Adrenal gland (tissue), 12 donors: Measurements from ENCODE around the gene MAP3K6. TPM values are rescaled to one million over a fixed set of nuclear protein-coding genes. Genes with fewer than 3 reads are reported as not detected.

Experiments used
- DNase-seq, 7 donors: peaks; one replicate each; pipeline ENCODE4 v3.0.0-alpha.2; 2019 to 2020
- H3K27ac ChIP-seq, 5 donors: fragments of 200-600 bp; sonication (generic) in 4 of 5; 1 replicate in 3 of 5; 2 replicates in 2 of 5; pipeline versions ENCODE4 v1.5.1 to v1.8.0; 2016 to 2020; ENCODE audit warnings: mild to moderate bottlenecking in 1 of 5
- H3K27me3 ChIP-seq: fragments of 200-600 bp; 2 replicates; pipeline ENCODE4 v1.8.0; 2021
- H3K36me3 ChIP-seq, 2 donors: fragments of 200-600 bp; replicated peaks in 1 of 2; 1 replicate in 1 of 2; 2 replicates in 1 of 2; pipeline versions ENCODE4 v1.5.1 to v1.8.0; 2018 to 2022
- H3K4me1 ChIP-seq, 2 donors: fragments of 200-600 bp; replicated peaks in 1 of 2; 1 replicate in 1 of 2; 2 replicates in 1 of 2; pipeline versions ENCODE4 v1.5.1 to v1.8.0; 2018 to 2021
- H3K4me3 ChIP-seq, 4 donors: fragments of 200-600 bp; sonication (generic) in 3 of 4; one replicate each; pipeline ENCODE4 v1.5.1; 2016 to 2018
- H3K9me3 ChIP-seq, 3 donors: fragments of 200-600 bp; sonication (generic) in 1 of 3; replicated peaks in 1 of 3; 1 replicate in 2 of 3; 2 replicates in 1 of 3; pipeline versions ENCODE4 v1.5.1 to v1.8.0; 2016 to 2021
- CTCF ChIP-seq, 6 experiments: fragments of 450-650 bp in 4 of 6; fragments of 200-600 bp in 2 of 6; sonication (generic) in 1 of 6; IDR thresholded peaks; 1 replicate in 5 of 6; 2 replicates in 1 of 6; pipeline versions ENCODE4 v1.5.1 to v1.8.0; 2016 to 2021; ENCODE audit warnings: antibody characterized with exemption in 6 of 6, mild to moderate bottlenecking in 2 of 6, moderate library complexity in 1 of 6
- POLR2A ChIP-seq, 2 donors: fragments of 450-650 bp; IDR thresholded peaks; one replicate each; pipeline ENCODE4 v1.6.1; 2017; ENCODE audit warnings: antibody characterized with exemption in 2 of 2, mild to moderate bottlenecking in 2 of 2, moderate library complexity in 1 of 2
- WGBS, 4 donors: extraction: QIAGEN DNeasy Blood & Tissue Kit in 2 of 4; methylation state at CpG; one replicate each; pipeline versions ENCODE4 v1.1.5 to v1.1.7; 2013 to 2017; 5-methylcytosine and 5-hydroxymethylcytosine counted together
- intact Hi-C, 2 donors: fragments of 100-400 bp; cut with DNase I; formaldehyde crosslinking; loops; one replicate each; pipeline versions ENCODE4 v1.14.1 to v1.15.0; 2022 to 2023
- polyA plus RNA-seq, 3 donors: library from polyadenylated mRNA; stranded (reverse); fragments of 200-250 nt in 2 of 3; fragments of 350-450 nt in 1 of 3; fragmentation: Illumina TruSeq in 1 of 3; extraction: RNeasy Lipid Tissue Mini Kit (QIAGEN cat#74804) in 1 of 3; gene quantifications; one replicate each; pipeline ENCODE4 v1.2.3, GENCODE V29; 2013 to 2014
- small RNA-seq, 2 donors: library from RNA; depleted of rRNA; stranded (forward); fragments of <200 nt; gene quantifications; one replicate each; pipeline ENCODE3, GENCODE V24; 2016
- total RNA-seq, 9 donors: library from RNA; depleted of rRNA in 4 of 9; stranded (reverse); fragments of >200 nt in 4 of 9; fragments of 120-200 nt in 1 of 9; fragmentation: NEBNext Ultra II Directional in 1 of 9; extraction: Animal tissue kit (Norgen Biotek cat#: 25700) in 1 of 9; gene quantifications; one replicate each; pipeline versions ENCODE4 v1.1.0 to v1.2.4, GENCODE V29; 2013 to 2023
- donor health status: healthy with polysubstance abuse.
- donor health status: Bipolar disorder and iron deficiency.
- donor health status: DM: yes; HTN: yes; CAD: no.
- donor health status: DM: no; HTN: no; CAD: no.
- donor health status: DM: no; HTN: no; CAD: no.
- donor health status: DM: yes; HTN: yes; CAD: no.

The MAP3K6 gene
- total and polyA plus RNA-seq, 12 donors: 6.5 to 136 (median 26.6) TPM

- no peak for DNase-seq
- Histone ChIP-seq H3K4me3 (no peak overlapping the region), H3K27me3 (no peaks in the 10 kb centered on the region), H3K27ac (peak overlapping the region in 1 of 5 donors; percentile 21), H3K9me3 (no peaks in the 10 kb centered on the region), H3K36me3 (peaks cover 0 to 20% of the 10 kb centered on the region in 2 donors), H3K4me1 (no peaks in the 10 kb centered on the region)
- intact Hi-C loops: loop anchor here (10.0 kb wide), 2 partner anchors 47 to 307 kb away; no protein-coding TSS in a partner anchor
- WGBS, 4 donors: 79 to 88% (median 86%) methylated on average over 6 of the region's 6 CpGs
- no peak for TF ChIP-seq POLR2A (IDR thresholded peaks at IDR 0.05)
- TF ChIP-seq CTCF (IDR thresholded peaks at IDR 0.05): no peak
Observed at GRCh38 chr1:27307874-27308598, 58.7 kb downstream of the MAP3K6 start.

- Histone ChIP-seq H3K27me3 (no peaks in the 10 kb centered on the region), H3K27ac (peak overlapping the region in 1 of 5 donors; percentile 21), H3K9me3 (no peaks in the 10 kb centered on the region), H3K36me3 (peaks cover 0 to 22% of the 10 kb centered on the region in 2 donors), H3K4me1 (no peaks in the 10 kb centered on the region), H3K4me3 (no peak overlapping the region)
- TF ChIP-seq CTCF (IDR thresholded peaks at IDR 0.05) (no peak), POLR2A (IDR thresholded peaks at IDR 0.05) (no peak)
- 84 to 88% (median 86%) methylated on average over 8 to 11 of the region's 11 CpGs for WGBS, 4 donors
- DNase-seq: no peak
- intact Hi-C loops: loop anchor here (10.0 kb wide), 2 partner anchors 48 to 308 kb away; no protein-coding TSS in a partner anchor
Observed at GRCh38 chr1:27306892-27307761, 59.6 kb downstream of the MAP3K6 start.

GRCh38 chr1:27306071-27306470 lies 60.7 kb downstream of the MAP3K6 start:
- Histone ChIP-seq H3K27ac (no peak overlapping the region), H3K4me3 (no peak overlapping the region), H3K9me3 (no peaks in the 10 kb centered on the region), H3K4me1 (peaks cover 0 to 2% of the 10 kb centered on the region in 2 donors), H3K36me3 (peaks cover 0 to 32% of the 10 kb centered on the region in 2 donors), H3K27me3 (no peaks in the 10 kb centered on the region)
- TF ChIP-seq POLR2A (IDR thresholded peaks at IDR 0.05): no peak
- no peak for TF ChIP-seq CTCF (IDR thresholded peaks at IDR 0.05)
- intact Hi-C loops: loop anchor here (10.0 kb wide), 2 partner anchors 49 to 309 kb away; no protein-coding TSS in a partner anchor
- DNase-seq: no peak
- 86 to 92% (median 87%) methylated on average over 5 to 11 of the region's 11 CpGs for WGBS, 4 donors

Small RNA genes within 50 kb of the gene (small RNA-seq; reads per million reads assigned to genes)
- gene RNU6-48P: 0 to 0.12 reads per million in 2 donors

Other genes starting within 250 kb of the MAP3K6 start
- 10 to 100 TPM in 8 of 9 donors, 1 to 10 TPM in 1; 3.1 to 44.0 (median 27.5) TPM for gene SLC9A1, start 211.8 kb downstream of the MAP3K6 start, total RNA-seq
- 10 to 100 TPM; 16.3 to 49.0 (median 30.0) TPM for gene SLC9A1, start 211.8 kb downstream of the MAP3K6 start, polyA plus RNA-seq
- 10 to 100 TPM; 18.1 to 66.6 (median 52.5) TPM for gene WDTC1, start 132.3 kb downstream of the MAP3K6 start, total RNA-seq
- gene WDTC1, start 132.3 kb downstream of the MAP3K6 start, polyA plus RNA-seq: 10 to 100 TPM; 14.7 to 30.2 (median 21.5) TPM
- 10 to 100 TPM; 30.7 to 63.5 (median 49.8) TPM for gene TMEM222, start 44.8 kb downstream of the MAP3K6 start, total RNA-seq
- gene TMEM222, start 44.8 kb downstream of the MAP3K6 start, polyA plus RNA-seq: 10 to 100 TPM; 38.8 to 73.2 (median 66.8) TPM
- gene SYTL1, start 24.9 kb downstream of the MAP3K6 start, total RNA-seq: 1 to 10 TPM in 3 of 9 donors, under 1 TPM in 5, not detected in 1; 0.22 to 2.0 (median 0.91) TPM
- 10 to 100 TPM in 1 of 3 donors, 1 to 10 TPM in 1, not detected in 1; 3.0 to 10.9 TPM for gene SYTL1, start 24.9 kb downstream of the MAP3K6 start, polyA plus RNA-seq
- 10 to 100 TPM in 8 of 9 donors, 1 to 10 TPM in 1; 6.3 to 83.3 (median 40.8) TPM for gene FCN3, start 7.9 kb upstream of the MAP3K6 start, total RNA-seq
- gene FCN3, start 7.9 kb upstream of the MAP3K6 start, polyA plus RNA-seq: 10 to 100 TPM; 17.0 to 72.8 (median 23.2) TPM
- 1 to 10 TPM in 1 of 9 donors, under 1 TPM in 3, not detected in 5; 0.11 to 2.6 (median 0.41) TPM for gene CD164L2, start 16.4 kb upstream of the MAP3K6 start, total RNA-seq
- under 1 TPM in 2 of 3 donors, not detected in 1; 0.13 to 0.16 TPM for gene CD164L2, start 16.4 kb upstream of the MAP3K6 start, polyA plus RNA-seq
- 1 to 10 TPM in 2 of 9 donors, under 1 TPM in 2, not detected in 5; 0.17 to 2.0 (median 0.66) TPM for gene GPR3, start 25.7 kb upstream of the MAP3K6 start, total RNA-seq
- gene GPR3, start 25.7 kb upstream of the MAP3K6 start, polyA plus RNA-seq: 1 to 10 TPM in 1 of 3 donors, under 1 TPM in 2; 0.40 to 1.0 (median 0.64) TPM
- 100 to 1,000 TPM in 4 of 9 donors, 10 to 100 TPM in 5; 17.4 to 159 (median 70.0) TPM for gene WASF2, start 123.2 kb upstream of the MAP3K6 start, total RNA-seq
- 10 to 100 TPM; 18.9 to 94.6 (median 29.0) TPM for gene WASF2, start 123.2 kb upstream of the MAP3K6 start, polyA plus RNA-seq
- 100 to 1,000 TPM in 1 of 9 donors, 10 to 100 TPM in 8; 15.3 to 111 (median 71.0) TPM for gene AHDC1, start 237.2 kb upstream of the MAP3K6 start, total RNA-seq
- gene AHDC1, start 237.2 kb upstream of the MAP3K6 start, polyA plus RNA-seq: 10 to 100 TPM; 10.4 to 98.5 (median 27.0) TPM